SK-N-SH (cell line): ENCODE measurements around the gene USP26. TPM values are rescaled to one million over a fixed set of nuclear protein-coding genes. Genes with fewer than 3 reads are reported as not detected.
"Not testable (repeated sequence)": the region's sequence is repeated elsewhere in the genome, so short reads cannot be mapped to it uniquely, and the experiment has no call there.

ENCODE experiments used
- CTCF ChIA-PET: fragments of 300-600, 350-600 bp; formaldehyde crosslinking; extraction: SDS; loops from one replicate; lab custom pipeline; 2021; lab: Yijun Ruan, JAX
- POLR2A ChIA-PET: fragments of 350-600 bp; sonication (Branson Sonifier 250); formaldehyde crosslinking; extraction: SDS; loops from one replicate; lab custom pipeline; 2020; ENCODE audit warnings: antibody characterized with exemption, inconsistent platforms; lab: Yijun Ruan, JAX
- DNase-seq: peaks from one replicate; pipeline ENCODE4 v3.0.0; 2012
- H2AFZ ChIP-seq: fragments of 200-600 bp; sonication (generic); 2 replicates; pipeline ENCODE4 v1.8.1; 2016; ENCODE audit warnings: antibody characterized with exemption, mild to moderate bottlenecking, low read depth
- H3F3A ChIP-seq: fragments of 200-600 bp; sonication (generic); replicated peaks from 2 replicates; pipeline ENCODE3; 2016; ENCODE audit warnings: antibody characterized with exemption, mild to moderate bottlenecking; ENCODE audit not compliant: insufficient read depth
- H3K27ac ChIP-seq, 2 experiments: fragments of 200-500 bp in 1 of 2; fragments of 200-600 bp in 1 of 2; sonication (Bioruptor generic) in 1 of 2; sonication (generic), shearing (Covaris generic) in 1 of 2; 2 replicates each; pipeline versions ENCODE4 v1.5.1 to v1.6.1; 2014 to 2016; ENCODE audit warnings: low read depth in 2 of 2, inconsistent platforms in 1 of 2, low read length in 1 of 2, mild to moderate bottlenecking in 1 of 2, mixed read lengths in 1 of 2
- H3K27me3 ChIP-seq: fragments of 200-600 bp; sonication (generic), shearing (Covaris generic); 2 replicates; pipeline ENCODE4 v1.6.1; 2016; ENCODE audit warnings: mixed run types; ENCODE audit not compliant: insufficient read depth
- H3K36me3 ChIP-seq, 2 experiments: fragments of 200-500 bp in 1 of 2; fragments of 200-600 bp in 1 of 2; sonication (Bioruptor generic) in 1 of 2; sonication (generic) in 1 of 2; replicated peaks in 1 of 2; 2 replicates each; pipeline versions ENCODE3 to v1.5.1; 2014 to 2016; ENCODE audit warnings: low read length in 1 of 2, mild to moderate bottlenecking in 1 of 2; ENCODE audit not compliant: insufficient read depth in 2 of 2, control insufficient read depth in 1 of 2
- H3K4me1 ChIP-seq, 2 experiments: fragments of 200-500 bp in 1 of 2; fragments of 200-600 bp in 1 of 2; sonication (Bioruptor generic) in 1 of 2; sonication (generic), shearing (Covaris generic) in 1 of 2; 2 replicates each; pipeline versions ENCODE4 v1.5.1 to v1.6.1; 2014 to 2016; ENCODE audit warnings: low read depth in 1 of 2, low read length in 1 of 2, mixed run types in 1 of 2; ENCODE audit not compliant: insufficient read depth in 2 of 2, control insufficient read depth in 1 of 2
- H3K4me2 ChIP-seq: fragments of 200-600 bp; sonication (generic), shearing (Covaris generic); 2 replicates; pipeline ENCODE4 v1.6.1; 2017; ENCODE audit warnings: mixed run types
- H3K4me3 ChIP-seq, 2 experiments: fragments of 200-500 bp in 1 of 2; fragments of 200-600 bp in 1 of 2; sonication (Bioruptor generic) in 1 of 2; sonication (generic), shearing (Covaris generic) in 1 of 2; 2 replicates each; pipeline versions ENCODE4 v1.5.1 to v1.8.1; 2014 to 2016; ENCODE audit warnings: low read depth in 2 of 2, inconsistent platforms in 1 of 2, low read length in 1 of 2, mild to moderate bottlenecking in 1 of 2, mixed read lengths in 1 of 2, moderate library complexity in 1 of 2
- H3K79me2 ChIP-seq: fragments of 200-600 bp; sonication (generic); 2 replicates; pipeline ENCODE4 v1.8.1; 2017; ENCODE audit warnings: mild to moderate bottlenecking; ENCODE audit not compliant: insufficient read depth
- H3K9ac ChIP-seq: fragments of 200-600 bp; sonication (generic); 2 replicates; pipeline ENCODE4 v1.6.1; 2017; ENCODE audit warnings: mixed run types
- H3K9me2 ChIP-seq: fragments of 200-600 bp; sonication (generic); 2 replicates; pipeline ENCODE4 v1.6.1; 2017; ENCODE audit warnings: mixed run types
- H3K9me3 ChIP-seq: fragments of 200-600 bp; sonication (generic); 2 replicates; pipeline ENCODE4 v1.6.1; 2017; ENCODE audit warnings: mixed run types, mild to moderate bottlenecking, moderate library complexity
- H4K20me1 ChIP-seq: fragments of 200-600 bp; sonication (generic); 2 replicates; pipeline ENCODE4 v1.6.1; 2017; ENCODE audit warnings: mild to moderate bottlenecking, mixed run types; ENCODE audit not compliant: insufficient read depth
- CHD2 ChIP-seq: fragments of 150-350 bp; IDR thresholded peaks from 2 replicates; pipeline ENCODE4 v1.6.1; 2018; ENCODE audit warnings: low read length; ENCODE audit not compliant: partially characterized antibody
- EP300 ChIP-seq, 2 experiments: IDR thresholded peaks; 2 replicates each; pipeline versions ENCODE4 v1.4.0 to v1.6.1; 2012; ENCODE audit warnings: borderline replicate concordance in 1 of 2, low read depth in 1 of 2, low read length in 1 of 2
- FOXM1 ChIP-seq: IDR thresholded peaks from 2 replicates; pipeline ENCODE4 v1.4.0; 2012; ENCODE audit warnings: low read depth, mild to moderate bottlenecking
- GABPA ChIP-seq: IDR thresholded peaks from 2 replicates; pipeline ENCODE4 v1.4.0; 2012; ENCODE audit warnings: low read depth, mild to moderate bottlenecking
- GATA2 ChIP-seq: sonication (generic); formaldehyde crosslinking; IDR thresholded peaks from 2 replicates; pipeline ENCODE4 v1.5.0; 2020; ENCODE audit warnings: mild to moderate bottlenecking, missing genetic modification reagents
- MEF2A ChIP-seq: IDR thresholded peaks from 2 replicates; pipeline ENCODE4 v1.4.0; 2012; ENCODE audit warnings: low read depth, borderline replicate concordance
- NFIC ChIP-seq: IDR thresholded peaks from 2 replicates; pipeline ENCODE4 v1.4.0; 2012; ENCODE audit warnings: borderline replicate concordance
- POLR2AphosphoS5 ChIP-seq: IDR thresholded peaks from 2 replicates; pipeline ENCODE4 v1.6.1; 2012; ENCODE audit warnings: low read depth, low read length
- RAD21 ChIP-seq: IDR thresholded peaks from 2 replicates; pipeline ENCODE4 v1.6.1; 2012; ENCODE audit warnings: mild to moderate bottlenecking, low read length
- TEAD4 ChIP-seq: IDR thresholded peaks from 2 replicates; pipeline ENCODE4 v1.4.0; 2012; ENCODE audit warnings: mild to moderate bottlenecking, borderline replicate concordance; ENCODE audit not compliant: insufficient read depth
- USF1 ChIP-seq: IDR thresholded peaks from 2 replicates; pipeline ENCODE4 v1.4.0; 2012; ENCODE audit warnings: low read depth, borderline replicate concordance
- USF2 ChIP-seq: fragments of 150-350 bp; IDR thresholded peaks from 2 replicates; pipeline ENCODE4 v1.6.1; 2017; ENCODE audit warnings: antibody characterized with exemption, low read length, low read depth, borderline replicate concordance
- WGBS: methylation state at CpG from one replicate; pipeline ENCODE4 v1.1.6; 2017; ENCODE audit warnings: low lambda C conversion rate; 5-methylcytosine and 5-hydroxymethylcytosine counted together
- polyA plus RNA-seq, 3 experiments: library from polyadenylated mRNA; depleted of rRNA; stranded (reverse); fragments of >200 nt; gene quantifications; 2 replicates each; pipeline ENCODE4 v1.2.3, GENCODE V29; 2012

USP26 gene
- polyA plus RNA-seq, 1 of the 3 experiments (the other 2 are of a cell fraction) = not detected

DNA sequence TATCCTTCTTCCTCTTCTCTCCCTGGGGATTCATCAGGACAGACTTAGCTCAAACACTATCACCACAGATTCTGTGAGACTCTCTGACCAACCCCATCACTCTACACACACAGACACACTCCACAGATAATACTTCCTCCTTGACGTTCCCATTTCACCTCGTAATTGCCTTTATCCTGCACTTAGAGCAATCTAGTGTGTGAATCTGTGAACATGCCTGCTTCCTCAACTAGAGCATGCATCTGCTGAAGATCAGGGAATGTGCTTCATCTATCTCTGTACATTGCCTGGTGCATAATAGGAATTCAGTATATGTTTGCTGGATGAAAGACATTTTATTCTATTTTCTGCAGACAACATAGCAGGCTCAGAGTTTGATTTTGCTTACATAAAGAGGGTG is 113.4 kb downstream of the USP26 start:
- Histone ChIP-seq H2AFZ (no peak overlapping the region), H3K27ac (peak overlapping the region in 1 of 2 experiments; percentile 97; a peak in 3 of 4 replicates), H4K20me1 (no peaks in the 10 kb centered on the region), H3K4me3 (no peak overlapping the region), H3K4me2 (no peak overlapping the region), H3K36me3 (no peaks in the 10 kb centered on the region), H3K79me2 (no peaks in the 10 kb centered on the region), H3K9me3 (no peaks in the 10 kb centered on the region), H3K9me2 (no peaks in the 10 kb centered on the region), H3F3A (no peaks in the 10 kb centered on the region), H3K27me3 (no peaks in the 10 kb centered on the region), H3K4me1 (peaks cover 0 to 17% of the 10 kb centered on the region in 2 experiments; a peak in 1 of 4 replicates), H3K9ac (no peak overlapping the region)
- peak; percentile 15 for DNase-seq
- WGBS = 2% methylated on average over 2 of the region's 2 CpGs
- POLR2A ChIA-PET = interaction anchor here (0.9 kb wide), 1 partner anchor 26 kb away, joined by 3 read pairs; no protein-coding TSS in a partner anchor
- no peak for TF ChIP-seq USF1
- no peak for TF ChIP-seq POLR2AphosphoS5
- no peak for TF ChIP-seq USF2
- no peak for TF ChIP-seq TEAD4
- TF ChIP-seq CHD2 = peak; percentile 56
- peak in 1 of 2 experiments; percentile 78; a peak in 2 of 4 replicates for TF ChIP-seq EP300 (IDR thresholded peaks at IDR 0.05; ENCODE audit: borderline replicate concordance in 1 of 2, low read depth in 1 of 2, low read length in 1 of 2)
- peak; percentile 88 for TF ChIP-seq GATA2
- TF ChIP-seq FOXM1 = no peak
- TF ChIP-seq GABPA = no peak
- TF ChIP-seq NFIC = no peak
- TF ChIP-seq MEF2A = no peak
- TF ChIP-seq RAD21 = no peak; the same call in 1 of the 2 replicates
- CTCF ChIA-PET = no interaction called here

DNA sequence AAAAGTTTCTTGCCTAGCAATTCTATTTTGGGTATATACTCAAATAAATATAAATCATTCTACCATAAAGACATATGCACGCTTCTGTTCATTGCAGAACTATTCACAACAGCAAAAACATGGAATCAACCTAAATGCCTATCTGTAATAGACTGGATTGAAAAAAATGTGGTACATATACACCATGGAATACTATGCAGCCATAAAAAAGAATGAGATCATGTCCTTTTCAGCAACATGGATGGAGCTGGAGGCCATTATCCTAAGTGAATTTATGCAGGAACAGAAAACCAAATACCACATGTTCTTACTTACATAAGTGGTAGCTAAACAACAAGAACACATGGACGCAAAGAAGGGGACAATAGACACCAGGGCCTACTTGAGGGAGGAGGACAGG is 116.9 kb downstream of the USP26 start:
- H3K9ac ChIP-seq, H3K27me3 ChIP-seq, H2AFZ ChIP-seq, H3K4me3 ChIP-seq, POLR2A ChIA-PET, H4K20me1 ChIP-seq, CTCF ChIA-PET, DNase-seq, H3K4me2 ChIP-seq, H3K36me3 ChIP-seq, H3K27ac ChIP-seq, H3K79me2 ChIP-seq, H3K9me2 ChIP-seq, H3K9me3 ChIP-seq, H3F3A ChIP-seq: not testable (repeated sequence)
- peaks cover 0 to 10% of the 10 kb centered on the region in 2 experiments; a peak in 1 of 4 replicates for H3K4me1 ChIP-seq
- WGBS = 27% methylated on average over 2 of the region's 2 CpGs

Other genes with a start within 250 kb of the USP26 start
- 0.05 and 0.18 TPM in 2 replicates for gene HS6ST2, start 138.5 kb downstream of the USP26 start, polyA plus RNA-seq (2012; rRNA removed)
- gene TFDP3, start 121.2 kb upstream of the USP26 start, polyA plus RNA-seq (2012; rRNA removed) = not detected in 2 replicates